GM12878 (cell line): ENCODE results near the gene SH3BP5. TPM values are rescaled to one million over a fixed set of nuclear protein-coding genes. Genes with fewer than 3 reads are reported as not detected.

Experiments used
- ATAC-seq: fragments of 200-7000 bp; cut with Tn5 transposase; 3 replicates; pipeline ENCODE4 v1.9.1; 2020; ENCODE audit warnings: mild to moderate bottlenecking, moderate library complexity
- BruUV-seq: library from RNA; stranded (reverse); fragments of 400-500 nt; replicated peaks from 2 replicates; lab custom pipeline; 2021; lab: Mats Ljungman, UMichigan
- CTCF ChIA-PET: fragments of 300-600 bp; sonication (Branson Sonifier 250); formaldehyde crosslinking; extraction: SDS; loops from one replicate; lab custom pipeline; 2021; ENCODE audit warnings: inconsistent platforms; lab: Yijun Ruan, JAX
- POLR2A ChIA-PET: fragments of 350-600 bp; formaldehyde crosslinking; extraction: SDS; loops from one replicate; lab custom pipeline; 2021; ENCODE audit warnings: inconsistent platforms; lab: Charles Lee
- RAD21 ChIA-PET: fragments of 300-600 bp; sonication (Branson Sonifier 250); formaldehyde crosslinking; loops from one replicate; lab custom pipeline; 2023; ENCODE audit warnings: antibody characterized with exemption; ENCODE audit not compliant: unreplicated experiment; lab: Charles Lee
- SMC1A ChIA-PET: fragments of 300-600 bp; sonication (Branson Sonifier 250); formaldehyde crosslinking; loops from one replicate; lab custom pipeline; 2023; ENCODE audit not compliant: unreplicated experiment, uncharacterized antibody; lab: Charles Lee
- DNase-seq: peaks from one replicate; pipeline ENCODE4 v3.0.0-alpha.2; 2011; ENCODE audit warnings: low read depth, low spot score
- FAIRE-seq: peaks from 3 replicates; lab custom pipeline; 2011; peaks lifted over from hg19 to GRCh38; lab: Jason Lieb, UNC
- H2AFZ ChIP-seq: 2 replicates; pipeline ENCODE4 v1.6.0; 2011; ENCODE audit warnings: low read depth, low read length, control low read depth; ENCODE audit not compliant: control insufficient read depth
- H3K27ac ChIP-seq: 2 replicates; pipeline ENCODE4 v1.5.1; 2011; ENCODE audit warnings: control low read depth; ENCODE audit not compliant: control insufficient read depth, insufficient read depth
- H3K27me3 ChIP-seq, 2 experiments: replicated peaks in 1 of 2; 2 replicates each; pipeline versions ENCODE4 v1.6.0 to v1.6.1; 2011; ENCODE audit warnings: low read length in 1 of 2; ENCODE audit not compliant: control insufficient read depth in 2 of 2, insufficient read depth in 2 of 2
- H3K36me3 ChIP-seq, 2 experiments: 2 replicates each; pipeline ENCODE4 v1.5.1; 2011; ENCODE audit warnings: low read length in 1 of 2; ENCODE audit not compliant: control insufficient read depth in 2 of 2, insufficient read depth in 2 of 2
- H3K4me1 ChIP-seq: 2 replicates; pipeline ENCODE4 v1.6.1; 2011; ENCODE audit warnings: mild to moderate bottlenecking, low read length, moderate library complexity, mixed read lengths; ENCODE audit not compliant: control insufficient read depth, insufficient read depth
- H3K4me2 ChIP-seq: 2 replicates; pipeline ENCODE4 v1.6.0; 2011; ENCODE audit warnings: control low read depth; ENCODE audit not compliant: control insufficient read depth, insufficient read depth
- H3K4me3 ChIP-seq: fragments of 200-600 bp; sonication (generic); 2 replicates; pipeline ENCODE4 v1.5.1; 2016
- H3K79me2 ChIP-seq: 2 replicates; pipeline ENCODE4 v1.6.0; 2011; ENCODE audit warnings: low read length; ENCODE audit not compliant: control insufficient read depth, insufficient read depth
- H3K9ac ChIP-seq: 2 replicates; pipeline ENCODE4 v1.8.0; 2011; ENCODE audit warnings: low read length, control low read depth, mixed read lengths; ENCODE audit not compliant: control insufficient read depth, insufficient read depth
- H3K9me3 ChIP-seq: replicated peaks from 3 replicates; pipeline ENCODE4 v1.5.1; 2011; ENCODE audit warnings: mild to moderate bottlenecking, low read length; ENCODE audit not compliant: control insufficient read depth, insufficient read depth
- H4K20me1 ChIP-seq: 2 replicates; pipeline ENCODE4 v1.6.0; 2011; ENCODE audit not compliant: control insufficient read depth, insufficient read depth
- CBX3 ChIP-seq: fragments of 200-600 bp; sonication (generic); IDR thresholded peaks from 2 replicates; pipeline ENCODE4 v1.6.1; 2016; ENCODE audit warnings: low read depth, borderline replicate concordance
- ETV6 ChIP-seq, 2 experiments: fragments of 450-650 bp in 1 of 2; IDR thresholded peaks in 1 of 2; conservative IDR thresholded peaks in 1 of 2; 2 replicates each; pipeline ENCODE4 v1.6.1; 2014; ENCODE audit warnings: antibody characterized with exemption in 1 of 2, borderline replicate concordance in 1 of 2, low read depth in 1 of 2, mild to moderate bottlenecking in 1 of 2, moderate library complexity in 1 of 2
- JUND ChIP-seq: IDR thresholded peaks from 2 replicates; pipeline ENCODE4 v1.6.1; 2012; ENCODE audit warnings: low read depth, mild to moderate bottlenecking, low read length, improper control_type of control experiment, moderate library complexity
- MEF2A ChIP-seq: IDR thresholded peaks from 2 replicates; pipeline ENCODE4 v1.6.1; 2011; ENCODE audit warnings: low read depth, mild to moderate bottlenecking, low read length, moderate library complexity; ENCODE audit not compliant: insufficient read depth
- NR2F1 ChIP-seq: fragments of 450-650 bp; conservative IDR thresholded peaks from 2 replicates; pipeline ENCODE4 v1.6.1; 2017; ENCODE audit warnings: mild to moderate bottlenecking
- NRF1 ChIP-seq: conservative IDR thresholded peaks from 2 replicates; pipeline ENCODE4 v1.6.1; 2011; ENCODE audit warnings: mild to moderate bottlenecking, low read depth, low read length, improper control_type of control experiment
- RELA ChIP-seq: fragments of 450-650 bp; IDR thresholded peaks from 2 replicates; pipeline ENCODE4 v1.8.0; 2014; ENCODE audit warnings: borderline replicate concordance; ENCODE audit not compliant: partially characterized antibody
- RFX5 ChIP-seq: IDR thresholded peaks from 2 replicates; pipeline ENCODE4 v1.6.1; 2011; ENCODE audit warnings: low read depth, low read length, improper control_type of control experiment
- TBL1XR1 ChIP-seq: IDR thresholded peaks from 2 replicates; pipeline ENCODE4 v1.6.1; 2012; ENCODE audit warnings: low read depth, low read length, improper control_type of control experiment
- TCF12 ChIP-seq: IDR thresholded peaks from 2 replicates; pipeline ENCODE4 v1.6.1; 2011; ENCODE audit warnings: low read depth, mild to moderate bottlenecking, low read length
- ZBTB11 ChIP-seq: fragments of 450-650 bp; formaldehyde crosslinking; IDR thresholded peaks from 2 replicates; pipeline ENCODE4 v1.5.0; 2022; ENCODE audit warnings: mild to moderate bottlenecking, missing genetic modification characterization
- ZSCAN29 ChIP-seq: fragments of 450-650 bp; IDR thresholded peaks from 2 replicates; pipeline ENCODE4 v1.6.1; 2017; ENCODE audit warnings: mild to moderate bottlenecking, moderate library complexity
- WGBS: methylation state at CpG from one replicate; pipeline ENCODE4 v1.1.6; 2016; ENCODE audit warnings: low lambda C conversion rate; ENCODE audit not compliant: insufficient replicate concordance, insufficient coverage; ENCODE audit errors: missing lambda C conversion rate; 5-methylcytosine and 5-hydroxymethylcytosine counted together
- in situ Hi-C: fragments of 300-500 bp; cut with MboI; formaldehyde crosslinking; loops from 9 replicates; pipeline ENCODE4 v1.14.3; 2018; ENCODE audit warnings: mixed read lengths
- intact Hi-C: fragments of 100-400 bp; cut with micrococcal nuclease; formaldehyde crosslinking; loops from one replicate; pipeline ENCODE4 v1.14.2; 2022; ENCODE audit not compliant: unreplicated experiment
- polyA plus RNA-seq, 11 experiments: library from polyadenylated mRNA; depleted of rRNA in 4 of 11; unstranded in 6 of 11; stranded (reverse) in 5 of 11; fragments of >200 nt; fragmentation: Nextera tagmentation in 4 of 11; fragmentation: Illumina TruSeq in 1 of 11; extraction: Ambion mirVana in 4 of 11; extraction: Trizol in 1 of 11; gene quantifications; 1 replicate in 1 of 11; 2 replicates in 10 of 11; pipeline versions ENCODE4 v1.2.1 to v1.2.3, GENCODE V29; 2011 to 2016; ENCODE audit warnings: inconsistent platforms in 2 of 11, missing spikeins in 2 of 11, low read depth in 1 of 11
- total RNA-seq, 4 experiments: library from RNA; depleted of rRNA in 3 of 4; stranded (reverse); fragments of >200 nt in 3 of 4; fragmentation: Illumina TruSeq in 1 of 4; extraction: Trizol in 1 of 4; gene quantifications; 2 replicates each; pipeline versions ENCODE4 v1.2.1 to v1.2.3, GENCODE V29; 2013 to 2021
- TF ChIP-seq, protein P1 (sequence below): fragments of 450-650 bp; IDR thresholded peaks from 2 replicates; pipeline ENCODE4 v1.6.1; 2017; ENCODE audit warnings: mild to moderate bottlenecking, moderate library complexity

SH3BP5 gene
- total and polyA plus RNA-seq, 10 of the 15 experiments (the other 5 are each of a cell fraction or from before 2014, with no cell fraction given): 14.9 to 87.5 (median 43.7) TPM

GRCh38 chr3:15342246-15342645 is 9.9 kb upstream of the SH3BP5 start (continued):
- TF ChIP-seq, protein P1, sequence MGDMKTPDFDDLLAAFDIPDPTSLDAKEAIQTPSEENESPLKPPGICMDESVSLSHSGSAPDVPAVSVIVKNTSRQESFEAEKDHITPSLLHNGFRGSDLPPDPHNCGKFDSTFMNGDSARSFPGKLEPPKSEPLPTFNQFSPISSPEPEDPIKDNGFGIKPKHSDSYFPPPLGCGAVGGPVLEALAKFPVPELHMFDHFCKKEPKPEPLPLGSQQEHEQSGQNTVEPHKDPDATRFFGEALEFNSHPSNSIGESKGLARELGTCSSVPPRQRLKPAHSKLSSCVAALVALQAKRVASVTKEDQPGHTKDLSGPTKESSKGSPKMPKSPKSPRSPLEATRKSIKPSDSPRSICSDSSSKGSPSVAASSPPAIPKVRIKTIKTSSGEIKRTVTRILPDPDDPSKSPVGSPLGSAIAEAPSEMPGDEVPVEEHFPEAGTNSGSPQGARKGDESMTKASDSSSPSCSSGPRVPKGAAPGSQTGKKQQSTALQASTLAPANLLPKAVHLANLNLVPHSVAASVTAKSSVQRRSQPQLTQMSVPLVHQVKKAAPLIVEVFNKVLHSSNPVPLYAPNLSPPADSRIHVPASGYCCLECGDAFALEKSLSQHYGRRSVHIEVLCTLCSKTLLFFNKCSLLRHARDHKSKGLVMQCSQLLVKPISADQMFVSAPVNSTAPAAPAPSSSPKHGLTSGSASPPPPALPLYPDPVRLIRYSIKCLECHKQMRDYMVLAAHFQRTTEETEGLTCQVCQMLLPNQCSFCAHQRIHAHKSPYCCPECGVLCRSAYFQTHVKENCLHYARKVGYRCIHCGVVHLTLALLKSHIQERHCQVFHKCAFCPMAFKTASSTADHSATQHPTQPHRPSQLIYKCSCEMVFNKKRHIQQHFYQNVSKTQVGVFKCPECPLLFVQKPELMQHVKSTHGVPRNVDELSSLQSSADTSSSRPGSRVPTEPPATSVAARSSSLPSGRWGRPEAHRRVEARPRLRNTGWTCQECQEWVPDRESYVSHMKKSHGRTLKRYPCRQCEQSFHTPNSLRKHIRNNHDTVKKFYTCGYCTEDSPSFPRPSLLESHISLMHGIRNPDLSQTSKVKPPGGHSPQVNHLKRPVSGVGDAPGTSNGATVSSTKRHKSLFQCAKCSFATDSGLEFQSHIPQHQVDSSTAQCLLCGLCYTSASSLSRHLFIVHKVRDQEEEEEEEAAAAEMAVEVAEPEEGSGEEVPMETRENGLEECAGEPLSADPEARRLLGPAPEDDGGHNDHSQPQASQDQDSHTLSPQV: no peak

GRCh38 chr3:15341030-15341726 is 8.8 kb upstream of the SH3BP5 start:
- H4K20me1 ChIP-seq: no peaks in the 10 kb centered on the region
- 88% methylated on average over 6 of the region's 6 CpGs for WGBS
- no peak overlapping the region for H3K4me2 ChIP-seq
- FAIRE-seq (no peak), ATAC-seq (no peak), DNase-seq (no peak)
- H3K36me3 ChIP-seq: no peaks in the 10 kb centered on the region
- in situ Hi-C loops: no loop called here
- ChIA-PET CTCF (interaction anchor here (1.1 to 4.4 kb wide), 2 partner anchors 9 to 72 kb away, joined by 4 to 39 read pairs; partner anchors contain the start of gene SH3BP5), RAD21 (interaction anchor here (1.0 to 1.7 kb wide), 2 partner anchors 21 to 73 kb away, joined by 4 read pairs; no protein-coding TSS in a partner anchor), POLR2A (no interaction called here), SMC1A (interaction anchor here (1.2 to 2.3 kb wide), 2 partner anchors 20 to 43 kb away, joined by 3 to 8 read pairs; no protein-coding TSS in a partner anchor)
- no peak overlapping the region for H3K4me3 ChIP-seq
- no peak overlapping the region for H3K9ac ChIP-seq
- no peak overlapping the region for H3K27ac ChIP-seq
- peak overlapping the region; percentile 2; the same call in 1 of the 2 replicates for H2AFZ ChIP-seq
- no peaks in the 10 kb centered on the region; the same call in 2 of the 3 replicates for H3K9me3 ChIP-seq
- H3K4me1 ChIP-seq: peaks cover 21% of the 10 kb centered on the region
- intact Hi-C loops: no loop called here
- no TSS peak for BruUV-seq
- no peaks in the 10 kb centered on the region for H3K79me2 ChIP-seq
- H3K27me3 ChIP-seq: no peaks in the 10 kb centered on the region
- TF ChIP-seq TCF12 (no peak), NRF1 (no peak), ZBTB11 (no peak), TBL1XR1 (no peak), CBX3 (no peak), RFX5 (no peak), ZSCAN29 (no peak), MEF2A (no peak), JUND (no peak), RELA (no peak), ETV6 (conservative IDR thresholded peaks at IDR 0.05 in 1 of 2, IDR thresholded peaks at IDR 0.05 in 1 of 2; ENCODE audit: borderline replicate concordance in 1 of 2, low read depth in 1 of 2) (no peak), NR2F1 (no peak)
